ENCODE data around the gene ATP1B3. TPM values are rescaled to one million over a fixed set of nuclear protein-coding genes. Genes with fewer than 3 reads are reported as not detected.

The ATP1B3 gene
- total RNA-seq, 1 donor from 2014 or later: 66.5 TPM

DNA sequence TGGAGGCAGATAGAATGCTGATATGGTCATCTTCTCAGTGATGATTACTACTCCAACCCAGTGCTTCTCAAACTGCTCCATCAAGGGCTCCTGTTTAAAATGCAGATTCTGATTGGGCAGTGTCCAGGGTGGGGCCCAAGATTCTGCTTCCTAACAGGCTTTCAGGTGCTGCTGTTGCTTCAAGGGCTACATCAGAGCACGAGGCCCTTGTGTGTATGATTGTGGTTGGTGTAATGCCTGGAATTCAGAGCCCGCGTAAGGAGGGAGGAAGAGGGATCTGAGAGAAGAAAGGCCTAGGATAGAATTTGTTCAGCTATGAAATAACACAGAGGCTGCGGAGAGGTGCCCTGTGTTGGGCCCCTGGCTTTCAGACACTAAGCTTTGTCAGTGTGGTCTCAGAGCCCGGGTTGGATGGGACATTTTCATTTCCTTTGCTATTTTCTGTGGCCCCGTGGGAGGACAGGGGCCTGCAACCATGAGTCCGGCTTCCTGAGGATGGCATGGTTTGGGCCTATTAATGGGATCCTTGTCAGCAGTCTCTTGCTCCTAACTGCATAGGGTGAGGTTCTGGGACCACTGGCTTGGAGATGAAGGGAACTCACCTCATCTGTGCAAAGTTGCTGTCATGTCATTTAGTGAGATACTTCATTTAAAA, 53.0 kb downstream of the ATP1B3 start:
- TF ChIP-seq, protein P1, sequence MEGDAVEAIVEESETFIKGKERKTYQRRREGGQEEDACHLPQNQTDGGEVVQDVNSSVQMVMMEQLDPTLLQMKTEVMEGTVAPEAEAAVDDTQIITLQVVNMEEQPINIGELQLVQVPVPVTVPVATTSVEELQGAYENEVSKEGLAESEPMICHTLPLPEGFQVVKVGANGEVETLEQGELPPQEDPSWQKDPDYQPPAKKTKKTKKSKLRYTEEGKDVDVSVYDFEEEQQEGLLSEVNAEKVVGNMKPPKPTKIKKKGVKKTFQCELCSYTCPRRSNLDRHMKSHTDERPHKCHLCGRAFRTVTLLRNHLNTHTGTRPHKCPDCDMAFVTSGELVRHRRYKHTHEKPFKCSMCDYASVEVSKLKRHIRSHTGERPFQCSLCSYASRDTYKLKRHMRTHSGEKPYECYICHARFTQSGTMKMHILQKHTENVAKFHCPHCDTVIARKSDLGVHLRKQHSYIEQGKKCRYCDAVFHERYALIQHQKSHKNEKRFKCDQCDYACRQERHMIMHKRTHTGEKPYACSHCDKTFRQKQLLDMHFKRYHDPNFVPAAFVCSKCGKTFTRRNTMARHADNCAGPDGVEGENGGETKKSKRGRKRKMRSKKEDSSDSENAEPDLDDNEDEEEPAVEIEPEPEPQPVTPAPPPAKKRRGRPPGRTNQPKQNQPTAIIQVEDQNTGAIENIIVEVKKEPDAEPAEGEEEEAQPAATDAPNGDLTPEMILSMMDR (conservative IDR thresholded peaks at IDR 0.05; ENCODE audit: low read depth, low read length): no peak
- H3K4me3 ChIP-seq (ENCODE audit: low read depth, low read length): no peak overlapping the region
- DNase-seq (ENCODE audit: low read depth): no peak

DNA sequence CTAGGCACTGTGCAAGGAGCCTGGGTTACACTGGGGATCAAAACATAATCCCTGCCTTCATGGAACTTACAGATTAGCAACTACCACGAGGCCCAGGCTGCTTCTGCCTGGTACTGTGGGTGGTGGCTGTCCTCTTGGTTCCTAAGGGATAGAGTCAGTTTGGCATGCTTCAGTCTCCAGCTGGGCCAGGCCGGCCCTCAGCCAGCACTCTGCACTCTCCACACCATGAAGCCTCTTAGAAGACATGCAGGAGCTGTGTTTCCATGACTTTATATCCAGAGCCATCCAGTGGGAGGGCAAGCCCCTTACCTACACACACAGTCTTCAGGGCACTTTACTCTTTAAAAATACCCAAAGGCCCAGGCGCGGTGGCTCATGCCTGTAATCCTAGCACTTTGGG, 54.4 kb downstream of the ATP1B3 start:
- no peak for DNase-seq (ENCODE audit: low read depth)
- no peak overlapping the region for H3K4me3 ChIP-seq (ENCODE audit: low read depth, low read length)
- TF ChIP-seq, protein P1 (conservative IDR thresholded peaks at IDR 0.05; ENCODE audit: low read depth, low read length): no peak

DNA sequence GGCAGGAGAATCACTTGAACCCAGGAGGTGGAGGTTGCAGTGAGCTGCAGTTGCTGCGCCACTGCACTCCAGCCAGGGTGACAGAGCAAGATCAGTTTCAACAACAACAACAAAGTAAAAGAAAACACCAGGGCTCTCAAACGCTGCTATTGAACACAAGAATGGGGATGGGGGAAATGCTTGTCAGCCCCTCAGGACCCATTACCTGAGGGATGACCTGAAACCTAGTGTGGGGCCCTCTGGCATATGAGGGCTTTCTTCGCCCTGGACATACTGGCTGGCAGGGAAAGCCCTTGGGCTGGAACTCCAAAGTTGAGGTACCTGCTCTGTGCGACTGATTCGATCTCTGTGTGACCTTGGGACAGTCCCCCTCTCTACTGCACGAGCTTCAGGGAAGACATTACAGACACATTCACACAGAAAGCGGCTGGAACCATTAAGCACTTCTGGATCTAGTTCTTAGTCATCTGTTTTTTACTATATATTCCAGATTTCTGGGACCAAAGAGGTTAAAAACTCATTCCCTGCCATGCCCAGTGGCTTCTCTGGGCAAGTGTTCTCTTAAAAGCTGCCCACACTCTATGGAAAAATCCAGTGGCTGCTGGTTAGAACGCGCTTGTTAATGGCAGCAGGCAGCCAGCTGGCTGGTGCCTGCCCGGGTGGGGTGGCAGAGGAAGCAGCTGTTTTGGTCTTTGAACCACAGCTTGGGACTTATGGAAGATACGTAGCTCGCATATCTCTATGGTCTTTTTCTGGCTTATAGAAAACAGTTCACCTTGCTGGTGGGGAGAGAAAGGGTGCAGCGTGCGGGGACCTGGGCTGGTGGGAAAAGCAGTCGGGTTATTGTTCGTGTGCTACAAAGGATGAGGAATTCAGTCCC, 57.2 kb downstream of the ATP1B3 start:
- TF ChIP-seq, protein P1 (conservative IDR thresholded peaks at IDR 0.05; ENCODE audit: low read depth, low read length): no peak

GRCh38 chr3:141934354-141934753, 57.9 kb downstream of the ATP1B3 start:
- no peak overlapping the region for H3K4me3 ChIP-seq (ENCODE audit: low read depth, low read length)
- DNase-seq (ENCODE audit: low read depth): no peak
- TF ChIP-seq, protein P1 (conservative IDR thresholded peaks at IDR 0.05; ENCODE audit: low read depth, low read length): no peak

More for the DNA sequence above, 57.2 kb downstream of the ATP1B3 start:
- no peak overlapping the region for H3K4me3 ChIP-seq (ENCODE audit: low read depth, low read length)
- DNase-seq (ENCODE audit: low read depth): no peak

- DNase-seq (ENCODE audit: low read depth): no peak
- TF ChIP-seq, protein P1 (conservative IDR thresholded peaks at IDR 0.05; ENCODE audit: low read depth, low read length): no peak
- no peak overlapping the region for H3K4me3 ChIP-seq (ENCODE audit: low read depth, low read length)
These were observed 61.6 kb downstream of the ATP1B3 start for GRCh38 chr3:141938011-141938500.

DNA sequence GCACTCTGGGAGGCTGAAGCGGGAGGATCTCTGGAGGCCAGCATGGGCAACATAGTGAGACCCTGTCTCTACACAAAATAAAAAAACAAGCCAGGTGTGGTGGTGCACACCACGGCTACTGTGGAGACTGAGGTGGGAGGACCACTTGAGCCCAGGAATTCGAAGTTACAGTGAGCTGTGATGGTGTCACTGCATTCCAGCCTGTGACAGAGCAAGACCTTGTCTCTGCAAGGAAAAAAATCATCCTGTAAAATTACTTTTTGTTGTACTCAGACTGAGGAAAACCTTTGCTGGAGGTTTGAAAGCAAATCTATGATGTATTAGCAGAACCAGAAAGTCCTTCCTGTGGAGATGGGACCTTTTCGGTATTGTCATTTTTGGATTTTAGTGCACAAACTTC, 63.3 kb downstream of the ATP1B3 start:
- H3K4me3 ChIP-seq (ENCODE audit: low read depth, low read length): no peak overlapping the region
- TF ChIP-seq, protein P1 (conservative IDR thresholded peaks at IDR 0.05; ENCODE audit: low read depth, low read length): no peak
- DNase-seq (ENCODE audit: low read depth): no peak
